HG03521 (cell line): Measurements from ENCODE around the gene IGF2.

Experiments
- ATAC-seq: cut with Tn5 transposase; IDR thresholded peaks from one replicate; pipeline ENCODE4 v1.9.1; 2021; ENCODE audit warnings: mild to moderate bottlenecking, moderate library complexity; ENCODE audit not compliant: unreplicated experiment

Gene IGF2

DNA sequence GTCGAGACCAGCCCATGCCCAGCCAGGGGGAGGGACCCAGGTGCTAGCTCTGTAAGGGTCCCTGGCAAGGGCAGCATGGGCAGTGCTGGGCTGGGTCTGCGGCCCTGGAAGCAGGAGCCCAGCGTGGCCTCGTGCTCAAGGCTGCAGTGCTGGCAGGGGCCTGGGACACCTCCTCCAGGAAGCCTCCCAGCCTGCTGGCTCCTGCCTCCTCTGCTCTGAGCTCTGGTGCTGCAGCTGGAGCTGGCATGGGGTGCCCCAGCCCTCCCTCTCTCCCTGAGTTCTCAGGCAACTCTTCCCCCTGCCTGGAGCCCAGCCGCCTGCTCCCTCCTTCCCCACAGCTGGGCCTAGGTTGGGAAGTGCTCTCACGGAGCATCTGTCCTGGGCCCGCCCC is 15.0 kb upstream of the IGF2 start:
- ATAC-seq = no peak

DNA sequence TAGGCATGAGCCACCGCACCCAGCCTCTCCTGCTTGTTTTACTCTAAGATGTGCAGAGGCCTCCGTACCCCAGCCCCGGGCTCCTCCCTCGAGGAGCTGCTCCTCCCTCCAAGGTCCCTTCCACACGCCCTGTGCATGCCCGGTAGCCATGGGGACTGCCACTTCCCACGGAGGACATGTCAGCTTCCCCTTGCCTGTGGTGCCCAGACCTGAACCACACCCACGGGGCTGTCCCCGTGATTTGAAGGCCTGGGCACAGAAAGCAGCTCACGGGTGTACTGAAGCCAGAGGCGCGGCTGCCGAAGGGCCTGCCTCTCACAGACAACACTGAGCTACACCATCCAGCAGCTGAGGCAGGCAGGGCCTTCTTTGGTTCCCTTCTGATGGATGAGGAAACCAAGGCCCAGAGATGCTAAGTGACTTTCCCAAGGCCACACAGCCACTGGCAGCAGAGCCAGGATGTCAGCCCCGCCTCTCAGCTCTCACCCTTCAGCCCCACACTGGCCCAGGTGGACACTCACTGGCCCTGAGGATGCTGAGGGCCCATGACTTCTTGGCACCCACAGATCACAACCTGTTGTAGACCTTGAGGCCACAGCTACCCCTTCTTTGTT is 14.5 kb upstream of the IGF2 start:
- no peak for ATAC-seq

DNA sequence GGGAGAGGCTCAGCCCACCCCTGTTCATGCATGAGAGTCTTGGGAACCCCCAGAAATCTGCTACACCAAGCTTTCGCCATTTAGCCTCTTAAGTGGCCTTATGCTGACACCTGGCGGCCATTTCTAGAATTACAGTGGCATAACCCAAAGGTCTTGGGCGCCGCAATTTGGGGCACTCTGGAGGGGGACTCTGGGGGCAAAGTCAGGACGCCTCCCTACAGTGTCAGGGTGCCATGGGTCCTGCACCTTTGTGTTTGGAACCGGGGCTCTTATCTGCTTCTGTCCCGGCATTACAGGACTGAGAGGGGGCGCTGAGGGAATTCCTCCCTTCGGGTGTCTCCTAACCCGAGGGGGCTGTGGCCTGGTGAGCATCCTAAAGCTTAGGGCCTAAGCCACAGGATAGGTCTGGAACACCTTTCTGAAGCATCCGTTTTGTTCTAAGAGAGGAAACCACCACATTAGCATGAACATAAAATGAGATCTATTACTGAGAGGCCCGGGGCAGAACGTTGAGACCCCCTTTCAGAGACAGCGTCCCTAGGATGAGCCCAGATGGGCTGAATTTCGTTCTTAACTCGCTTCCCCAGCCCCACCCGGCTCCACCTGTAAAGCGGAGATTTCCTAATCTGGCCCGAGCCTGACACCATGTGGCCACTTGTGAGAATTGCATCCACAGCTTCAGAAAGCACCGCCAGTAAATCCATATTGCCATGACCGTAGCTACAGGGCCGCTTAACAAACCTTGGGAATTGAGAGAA is 12.5 kb upstream of the IGF2 start:
- no peak for ATAC-seq

DNA sequence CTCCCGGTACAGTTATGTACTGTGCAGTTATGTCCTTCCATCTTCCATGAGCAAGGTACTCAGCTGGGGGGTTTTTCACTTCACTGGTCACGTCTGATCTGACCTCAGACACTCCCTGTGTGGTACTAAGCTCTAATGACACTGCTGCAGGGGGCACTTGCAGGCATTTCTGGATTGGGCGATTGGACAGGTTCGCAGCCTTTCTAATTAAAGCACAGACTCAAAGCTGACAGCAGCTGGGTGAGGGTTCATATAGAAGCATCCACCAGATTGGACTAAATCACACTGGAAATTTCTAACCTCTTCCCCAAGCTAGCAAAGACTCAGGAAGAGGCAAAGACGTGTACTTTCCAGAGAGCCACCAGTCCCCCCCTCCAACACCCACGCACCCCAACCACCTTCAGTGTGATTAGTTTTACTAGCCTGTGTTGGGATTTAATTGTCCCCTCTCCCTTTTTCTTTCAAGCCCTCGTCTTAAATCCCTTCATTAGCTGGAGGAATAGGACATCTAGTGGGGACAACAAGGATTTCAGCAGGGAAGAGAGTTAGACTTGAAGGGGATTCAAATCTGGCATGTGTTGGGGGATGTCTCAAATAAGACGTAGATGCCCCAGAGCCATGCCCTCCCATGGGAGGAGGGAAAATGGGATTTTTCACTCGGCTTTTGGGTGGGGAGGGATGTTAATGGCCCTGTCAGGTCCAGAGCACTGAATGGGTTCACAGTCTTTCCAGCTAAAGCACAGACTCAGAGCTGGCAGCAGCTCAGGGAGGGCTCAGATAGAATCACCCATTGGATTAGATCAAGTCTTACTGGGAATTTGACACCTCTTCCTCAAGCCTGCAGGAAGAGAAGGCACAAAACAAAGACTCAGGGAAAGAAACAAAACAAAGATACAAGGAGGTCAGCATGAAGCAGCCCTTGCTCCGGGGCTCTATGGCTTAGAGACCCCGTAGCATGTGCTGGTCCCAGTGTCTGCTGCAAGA is 11.0 kb upstream of the IGF2 start:
- no peak for ATAC-seq

DNA sequence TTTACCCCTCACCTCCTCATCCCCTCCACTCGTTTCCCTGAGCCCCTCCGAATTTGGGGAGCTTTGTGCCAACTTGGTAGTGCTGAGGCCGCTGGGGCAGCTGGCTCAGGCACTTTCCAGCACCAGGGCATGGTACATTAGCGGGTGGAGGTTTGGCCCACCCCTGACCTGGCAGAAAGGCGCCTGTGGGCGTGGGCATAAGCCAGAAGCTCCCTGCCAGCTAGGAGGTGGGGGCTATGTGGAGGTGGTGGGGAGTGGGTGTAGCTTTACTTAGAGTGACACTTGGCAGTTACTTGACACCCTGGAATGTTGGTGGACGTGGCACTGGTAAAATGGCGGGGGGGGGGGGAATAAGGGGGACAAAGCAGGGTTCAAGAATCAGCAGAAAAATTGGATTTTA is 10.3 kb upstream of the IGF2 start:
- ATAC-seq = no peak

DNA sequence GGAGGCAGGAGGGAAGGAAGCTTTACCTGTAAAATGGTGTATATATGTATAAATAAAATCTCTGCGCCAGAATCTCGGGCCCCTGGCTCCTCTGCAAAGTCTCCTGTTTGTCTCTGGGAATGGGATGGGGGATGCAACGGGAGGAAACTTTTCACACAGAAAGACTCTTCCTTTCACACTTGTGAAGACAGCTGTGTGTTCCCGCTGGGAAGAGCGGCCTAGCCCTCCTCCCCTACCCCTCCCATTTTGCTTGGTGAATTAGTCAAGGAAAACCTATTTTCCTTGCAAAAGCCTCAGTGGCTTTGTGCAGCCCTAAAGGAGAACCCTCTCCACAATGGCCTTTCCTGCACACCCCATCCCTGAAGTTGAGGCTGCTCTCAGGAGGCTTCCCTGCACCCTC is 9.4 kb upstream of the IGF2 start:
- no peak for ATAC-seq

DNA sequence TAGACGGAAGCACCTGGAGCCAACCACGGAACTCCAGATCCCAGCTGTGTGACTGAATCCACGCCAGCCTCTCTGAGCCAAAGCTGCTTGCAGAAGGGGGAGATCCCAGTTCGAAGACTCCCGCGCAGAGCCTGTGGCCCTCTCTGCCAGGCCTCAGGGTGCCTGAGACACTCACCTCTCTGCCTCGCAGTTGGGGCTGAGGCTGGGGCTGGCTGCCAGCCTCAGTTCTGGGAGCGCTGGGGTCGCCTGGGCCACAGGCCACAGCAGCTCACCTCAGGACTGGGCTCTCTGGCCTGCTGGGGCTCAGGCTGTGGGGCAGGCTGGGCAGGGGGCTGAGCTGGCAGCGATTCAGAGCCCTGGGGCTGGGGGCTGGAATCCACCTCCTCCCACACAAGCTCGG is 8.2 kb upstream of the IGF2 start:
- ATAC-seq = no peak

DNA sequence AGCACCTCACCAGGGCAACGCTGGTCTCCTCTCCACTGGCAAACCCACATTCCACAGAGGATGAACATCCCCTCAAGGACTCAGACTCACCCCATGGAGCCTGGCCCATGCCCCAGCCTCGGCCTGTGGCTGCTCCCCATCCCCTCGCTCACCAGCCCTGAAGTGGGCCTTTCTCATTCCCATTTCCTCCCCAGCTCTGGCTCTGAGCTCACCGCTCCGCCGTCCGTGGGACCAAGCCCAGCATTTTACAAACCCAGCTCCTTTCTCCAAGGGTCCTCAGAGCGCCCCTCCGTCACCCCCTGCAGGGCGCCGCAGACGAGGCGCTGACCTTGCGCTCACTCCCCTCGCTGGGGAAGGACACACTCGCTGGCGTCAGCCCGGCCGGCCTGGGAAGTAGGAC is 6.9 kb upstream of the IGF2 start:
- no peak for ATAC-seq

DNA sequence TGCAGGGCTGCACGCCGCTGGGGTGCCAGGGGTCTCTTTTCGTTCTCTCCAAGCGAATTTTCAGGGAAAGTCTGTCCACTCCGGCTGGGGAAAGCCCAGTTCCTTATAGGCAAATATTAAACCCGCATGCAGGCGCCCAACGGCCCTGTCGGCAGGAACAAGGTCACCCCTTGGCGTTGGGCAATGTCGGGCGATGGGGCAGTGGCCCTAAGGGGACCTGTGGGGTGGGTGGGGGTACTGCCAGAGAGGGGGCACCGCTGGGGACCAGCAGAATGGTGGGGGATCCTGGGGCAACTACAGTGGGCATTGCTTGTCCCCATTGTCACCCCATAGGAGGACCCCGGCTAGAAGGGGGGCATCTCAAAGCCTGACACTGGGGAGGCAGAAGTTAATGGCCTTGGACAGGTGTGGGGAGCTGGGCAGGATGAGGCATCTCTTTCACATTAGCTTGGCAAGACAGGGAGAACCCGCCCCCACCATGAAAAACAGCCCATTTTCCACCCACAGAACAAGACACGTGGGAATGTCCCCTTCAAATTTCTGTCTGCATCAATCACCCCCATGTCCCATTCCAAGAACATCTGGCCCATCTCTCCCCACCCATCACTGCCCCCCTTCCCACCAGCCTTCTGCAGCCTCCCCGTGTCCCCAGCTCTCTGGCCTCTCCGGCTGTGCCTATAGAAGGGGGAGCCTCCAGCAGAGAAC is 5.5 kb upstream of the IGF2 start:
- no peak for ATAC-seq

DNA sequence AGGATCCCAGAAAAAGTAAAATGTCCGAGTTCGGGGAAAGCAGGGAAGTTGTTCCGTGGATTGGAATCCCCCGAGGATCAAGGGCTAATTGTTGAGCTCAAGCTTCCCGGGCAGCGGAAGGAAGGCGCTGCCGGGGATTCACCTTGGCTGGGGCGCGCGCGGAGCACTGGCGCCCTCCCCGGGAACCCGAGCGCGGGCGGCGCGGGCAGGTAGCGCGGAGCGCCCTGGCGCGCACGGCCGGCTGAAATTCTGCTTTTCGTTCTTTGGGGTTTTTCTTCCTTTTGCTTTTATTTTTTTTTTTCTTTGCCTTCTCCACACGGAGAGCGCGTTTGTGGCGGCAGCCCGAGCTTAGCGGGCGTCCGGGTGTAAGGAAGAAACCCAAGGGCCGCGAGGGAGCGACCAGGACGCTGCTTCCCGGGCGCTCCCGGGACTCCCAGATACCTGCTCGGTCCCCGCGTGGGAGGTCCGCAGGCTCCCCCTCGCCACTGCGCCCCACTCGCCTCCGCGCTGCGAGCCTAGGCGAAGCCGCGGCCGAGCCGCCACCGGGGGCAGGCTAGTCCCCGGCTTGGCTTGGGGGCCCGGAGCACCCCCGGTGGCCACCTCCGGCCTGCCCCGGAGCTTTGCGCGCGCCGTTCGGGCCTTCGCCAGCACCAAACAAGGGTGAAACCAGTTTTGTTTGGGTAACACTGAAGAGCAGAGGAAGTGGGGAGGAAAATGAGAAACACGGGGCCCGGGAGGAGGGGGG is 4.8 kb upstream of the IGF2 start:
- no peak for ATAC-seq

DNA sequence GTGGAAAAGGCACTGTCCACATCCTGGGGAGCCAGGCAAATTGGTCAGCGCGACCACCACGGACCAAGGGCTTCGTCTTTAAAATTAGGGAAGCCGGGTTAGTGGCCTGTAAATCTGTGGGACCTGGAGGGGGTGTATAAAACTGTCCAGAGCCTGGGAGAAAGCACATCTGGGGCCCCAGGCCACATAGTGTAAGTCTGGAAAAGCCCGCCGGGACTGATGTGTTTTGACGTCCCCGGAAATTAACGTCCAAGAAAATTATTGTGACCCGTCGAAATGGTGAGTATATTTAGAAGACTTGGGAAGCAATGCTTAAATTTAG is 4.2 kb upstream of the IGF2 start:
- ATAC-seq = no peak

DNA sequence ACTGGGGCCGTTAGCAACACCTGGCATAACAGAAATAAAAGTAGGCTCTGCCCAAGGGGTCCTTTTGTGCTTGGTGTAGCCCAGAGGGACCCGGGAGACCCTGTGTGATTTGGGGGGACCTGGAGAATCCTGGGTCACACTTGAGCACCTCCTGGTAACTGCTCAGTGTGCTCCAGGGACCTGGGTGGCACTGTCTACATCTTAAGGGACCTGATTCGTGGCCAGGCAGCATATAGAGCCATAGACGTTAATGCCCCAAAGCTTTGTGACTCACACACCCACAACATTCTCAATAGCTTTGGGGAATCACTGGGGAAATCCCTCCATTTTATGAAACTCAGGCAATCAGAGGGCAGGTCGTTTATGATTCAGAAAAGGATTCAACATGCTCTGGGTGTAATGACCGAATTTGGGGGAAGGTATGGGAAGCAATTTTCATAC is 3.6 kb upstream of the IGF2 start:
- ATAC-seq = no peak

DNA sequence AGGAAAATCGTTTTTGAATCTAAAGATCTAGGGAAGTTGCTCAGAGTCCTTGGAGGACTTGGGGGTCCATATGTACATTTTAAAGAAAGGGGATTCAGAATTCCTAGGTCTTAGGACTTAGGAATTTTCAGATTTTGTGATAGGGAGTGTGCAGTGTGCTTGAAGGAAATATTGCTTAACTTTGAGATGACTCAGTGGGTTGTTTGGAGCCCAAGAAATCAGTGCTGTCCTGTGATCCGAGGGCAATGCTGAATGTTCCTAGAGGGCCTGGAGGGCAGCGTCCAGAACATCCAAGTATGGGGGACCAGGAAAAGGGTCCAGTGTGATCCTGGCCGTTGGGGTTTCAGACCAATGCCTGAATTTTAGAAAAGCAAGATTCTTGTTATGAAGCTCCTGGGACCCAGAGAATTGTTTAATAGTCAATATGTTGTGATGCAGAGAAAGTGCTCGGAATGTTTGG is 3.1 kb upstream of the IGF2 start:
- no peak for ATAC-seq

DNA sequence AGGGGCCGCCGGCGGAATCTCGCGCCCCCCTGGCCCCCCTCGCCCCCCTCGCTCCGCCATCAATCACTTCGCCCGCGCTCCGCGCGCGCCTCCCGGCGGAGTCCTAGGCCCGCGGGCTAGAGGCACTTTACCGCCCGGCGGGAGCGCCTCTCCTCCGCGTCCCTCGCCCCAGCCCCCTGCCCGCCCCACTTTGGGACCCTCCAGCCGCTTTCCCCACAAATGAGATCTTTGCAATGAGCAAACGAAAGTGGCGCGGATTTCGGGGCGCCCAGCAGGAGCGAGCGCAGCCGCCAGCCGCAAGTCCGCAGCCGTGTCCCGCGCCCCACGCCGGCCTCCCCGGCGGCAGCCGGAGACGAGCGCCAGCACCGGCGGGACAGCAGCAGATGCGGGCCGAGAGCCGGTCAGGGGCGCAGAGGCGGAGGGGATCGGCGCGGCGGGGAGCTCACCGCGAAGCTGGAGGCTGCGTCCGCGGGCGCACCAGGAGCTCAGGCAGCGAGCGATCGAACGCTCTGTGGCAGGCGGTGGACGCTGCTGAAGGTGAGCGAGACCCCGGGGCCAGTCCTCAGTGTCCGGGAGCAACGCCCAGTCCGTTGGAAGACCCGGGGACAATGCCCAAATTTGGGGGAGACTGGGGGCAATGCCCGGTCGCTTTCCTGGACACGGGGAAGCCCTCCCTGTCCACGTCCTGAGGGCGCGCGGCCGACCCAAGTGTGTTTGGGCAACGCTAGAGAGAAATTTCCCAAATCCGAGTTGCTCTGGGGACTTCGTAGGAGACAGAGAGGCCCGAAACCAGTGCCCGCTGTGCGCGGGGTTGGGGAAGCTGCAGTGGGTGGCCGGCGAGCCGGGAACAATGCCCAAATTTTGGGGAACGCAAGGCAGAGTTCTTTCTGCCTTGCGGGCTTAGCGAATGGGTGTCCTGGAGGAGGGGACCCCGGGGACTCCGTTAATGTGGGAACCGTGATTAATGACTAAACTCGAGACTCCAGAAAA is 1.5 kb upstream of the IGF2 start:
- no peak for ATAC-seq

DNA sequence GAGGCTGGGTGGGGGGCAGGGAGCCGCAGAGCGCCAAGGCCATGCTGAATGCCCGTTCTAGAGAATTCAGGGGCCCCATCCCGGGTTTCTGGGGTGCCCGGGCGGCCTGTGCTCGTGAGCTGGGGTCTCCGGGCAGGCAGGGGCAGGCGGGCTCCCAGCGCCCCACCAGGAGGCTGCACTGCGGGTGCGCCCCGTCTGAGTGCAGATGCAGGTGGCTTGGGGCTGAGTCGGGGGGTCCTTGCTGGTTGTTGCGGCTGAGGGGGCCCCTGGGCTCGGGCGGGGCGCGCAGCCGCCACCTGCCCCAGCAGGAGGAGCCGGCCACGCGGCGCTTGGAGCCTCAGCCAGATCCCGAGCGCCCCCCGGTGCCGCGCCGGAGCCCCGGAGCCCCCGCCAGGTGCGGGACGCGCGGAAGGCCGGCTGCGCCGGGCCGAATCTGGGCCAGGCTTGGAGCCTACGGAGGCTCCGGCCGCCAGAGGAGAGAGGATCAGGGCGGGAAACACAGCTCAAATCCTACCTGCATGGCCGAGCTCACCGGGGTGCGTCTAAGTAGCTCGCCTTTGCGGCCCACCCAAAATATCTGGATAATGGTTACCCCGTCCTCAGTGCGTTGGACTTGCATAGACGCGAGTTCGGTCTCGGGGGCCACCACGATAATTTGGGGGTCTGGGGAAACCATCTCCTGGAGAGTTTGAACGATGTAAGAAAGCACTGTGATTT is 590 bp upstream of the IGF2 start:
- no peak for ATAC-seq

DNA sequence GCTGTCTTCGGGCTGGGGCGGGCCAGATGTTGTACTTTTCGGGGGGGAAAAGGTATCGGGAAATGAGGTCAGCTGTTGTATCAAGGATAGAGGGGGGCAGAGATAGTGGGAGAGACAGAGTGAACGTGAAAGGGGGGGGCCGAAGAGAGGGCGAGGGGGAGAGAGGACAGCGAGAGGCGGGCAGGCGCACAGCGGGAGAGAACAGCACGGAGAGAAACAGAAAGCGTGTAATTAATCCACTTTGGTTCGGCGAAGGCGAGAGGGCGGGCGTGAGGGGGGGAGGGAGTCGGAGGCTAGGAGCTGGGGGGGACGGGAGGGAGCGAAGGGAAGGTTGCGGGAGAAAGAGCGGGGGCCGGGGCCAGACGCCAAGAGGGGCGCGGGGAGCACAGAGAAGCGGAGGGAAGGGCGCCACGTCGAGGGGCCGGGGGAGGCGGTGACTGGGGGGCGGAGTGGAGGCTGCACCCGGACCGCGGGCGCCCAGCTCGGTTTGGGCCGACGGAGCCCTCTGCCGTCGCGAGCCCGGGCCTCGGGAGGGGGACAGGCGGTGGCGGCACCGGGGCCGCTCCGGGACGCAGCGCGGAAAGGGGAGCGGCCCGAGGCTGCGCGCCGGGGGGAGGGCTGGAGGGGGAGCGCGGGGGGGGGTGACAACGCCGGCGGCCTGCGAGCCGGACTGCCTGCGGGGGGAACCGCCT is 612 bp downstream of the IGF2 start:
- ATAC-seq = no peak

DNA sequence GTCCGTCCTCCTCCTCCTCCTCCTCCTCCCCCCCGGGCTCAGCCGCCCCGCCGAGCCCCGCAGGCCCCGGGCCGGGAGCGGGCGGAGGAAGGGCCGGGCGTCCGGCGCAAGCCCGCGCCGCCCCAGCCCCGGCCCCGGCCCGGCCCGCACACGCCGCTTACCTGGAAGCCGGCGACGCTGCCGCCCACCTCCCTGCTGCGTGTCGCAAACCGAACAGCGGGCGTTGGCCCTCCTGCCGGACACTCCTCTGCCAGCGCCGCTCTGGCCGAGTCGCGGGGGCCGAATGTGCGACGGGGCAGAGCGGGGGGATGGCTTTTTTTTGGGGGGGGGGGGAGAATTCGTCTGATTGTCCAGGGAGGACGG is 1.1 kb downstream of the IGF2 start:
- no peak for ATAC-seq
